Type B pancreatic cell (in vitro differentiated cells): Measurements from ENCODE around the gene OSTM1. TPM values are rescaled to one million over a fixed set of nuclear protein-coding genes. Genes with fewer than 3 reads are reported as not detected.
"Not testable (repeated sequence)": the region's sequence is repeated elsewhere in the genome, so short reads cannot be mapped to it uniquely, and the experiment has no call there.

Experiments used
- DNase-seq: peaks from one replicate; pipeline ENCODE4 v3.0.0; 2021; ENCODE audit warnings: mixed read lengths; ENCODE audit not compliant: unreplicated experiment; ENCODE audit errors: extremely low spot score
- H3K27ac Mint-ChIP-seq: 2 replicates; pipeline ENCODE4 v1.8.0; 2021; ENCODE audit warnings: mild to moderate bottlenecking, mixed read lengths
- H3K27me3 Mint-ChIP-seq: 2 replicates; pipeline ENCODE4 v1.8.0; 2021; ENCODE audit warnings: mixed read lengths
- H3K36me3 Mint-ChIP-seq: 2 replicates; pipeline ENCODE4 v1.8.0; 2021; ENCODE audit warnings: mixed read lengths
- H3K4me1 Mint-ChIP-seq: one replicate; pipeline ENCODE4 v1.8.0; 2021; ENCODE audit warnings: mixed read lengths; ENCODE audit not compliant: unreplicated experiment
- H3K4me3 Mint-ChIP-seq: 2 replicates; pipeline ENCODE4 v1.8.0; 2021; ENCODE audit warnings: mild to moderate bottlenecking, mixed read lengths
- H3K9me3 Mint-ChIP-seq: 2 replicates; pipeline ENCODE4 v1.8.0; 2021; ENCODE audit warnings: mixed read lengths
- CTCF ChIP-seq: fragments of 200-600 bp; sonication (generic); conservative IDR thresholded peaks from 2 replicates; pipeline ENCODE4 v1.5.0; 2021; ENCODE audit warnings: antibody characterized with exemption, mild to moderate bottlenecking
- total RNA-seq: library from RNA; stranded (reverse); gene quantifications from 2 replicates; pipeline ENCODE4 v1.2.1, GENCODE V29; 2021; ENCODE audit warnings: low replicate concordance

Gene OSTM1
- total RNA-seq, 1 donor from 2014 or later: 14.5 TPM

GRCh38 chr6:108013787-108014439 lies 60.6 kb downstream of the OSTM1 start:
- Mint-ChIP-seq H3K4me1 (no peaks in the 10 kb centered on the region), H3K27me3 (no peaks in the 10 kb centered on the region), H3K9me3 (peaks cover 16% of the 10 kb centered on the region), H3K36me3 (peaks cover 5% of the 10 kb centered on the region), H3K4me3 (no peak overlapping the region), H3K27ac (no peak overlapping the region)
- no peak for TF ChIP-seq CTCF
- DNase-seq: no peak

- TF ChIP-seq CTCF: no peak
- H3K4me3 Mint-ChIP-seq: no peak overlapping the region
- peaks cover 6% of the 10 kb centered on the region for H3K36me3 Mint-ChIP-seq
- H3K4me1 Mint-ChIP-seq: no peaks in the 10 kb centered on the region
- no peaks in the 10 kb centered on the region for H3K27me3 Mint-ChIP-seq
- no peak overlapping the region for H3K27ac Mint-ChIP-seq
- DNase-seq: no peak
- peaks cover 16% of the 10 kb centered on the region for H3K9me3 Mint-ChIP-seq
Observed at GRCh38 chr6:108009894-108010293, 64.6 kb downstream of the OSTM1 start.

GRCh38 chr6:108009258-108009657 lies 65.3 kb downstream of the OSTM1 start:
- not testable (repeated sequence) for H3K27ac Mint-ChIP-seq, H3K36me3 Mint-ChIP-seq, H3K4me3 Mint-ChIP-seq, DNase-seq, H3K4me1 Mint-ChIP-seq, H3K27me3 Mint-ChIP-seq
- H3K9me3 Mint-ChIP-seq: peaks cover 10% of the 10 kb centered on the region

- Mint-ChIP-seq H3K36me3 (peaks cover 6% of the 10 kb centered on the region), H3K9me3 (peaks cover 10% of the 10 kb centered on the region), H3K27ac (no peak overlapping the region), H3K27me3 (no peaks in the 10 kb centered on the region), H3K4me1 (no peaks in the 10 kb centered on the region), H3K4me3 (no peak overlapping the region)
- no peak for DNase-seq
- no peak for TF ChIP-seq CTCF
Observed at GRCh38 chr6:108008363-108008762, 66.2 kb downstream of the OSTM1 start.

GRCh38 chr6:108005961-108006360 lies 68.6 kb downstream of the OSTM1 start:
- peaks cover 16% of the 10 kb centered on the region for H3K4me1 Mint-ChIP-seq
- H3K9me3 Mint-ChIP-seq: peaks cover 10% of the 10 kb centered on the region
- TF ChIP-seq CTCF: no peak
- H3K4me3 Mint-ChIP-seq: no peak overlapping the region
- no peak overlapping the region for H3K27ac Mint-ChIP-seq
- DNase-seq: no peak
- no peaks in the 10 kb centered on the region for H3K27me3 Mint-ChIP-seq
- peaks cover 6% of the 10 kb centered on the region for H3K36me3 Mint-ChIP-seq

- DNase-seq: no peak
- H3K36me3 Mint-ChIP-seq: peaks cover 6% of the 10 kb centered on the region
- no peak for TF ChIP-seq CTCF
- no peak overlapping the region for H3K27ac Mint-ChIP-seq
- H3K4me3 Mint-ChIP-seq: no peak overlapping the region
- H3K9me3 Mint-ChIP-seq: peaks cover 10% of the 10 kb centered on the region
- no peaks in the 10 kb centered on the region for H3K27me3 Mint-ChIP-seq
- peaks cover 16% of the 10 kb centered on the region for H3K4me1 Mint-ChIP-seq
Observed at GRCh38 chr6:108004861-108005260, 69.7 kb downstream of the OSTM1 start.
